ENCODE measurements around the gene LRRC17. TPM values are rescaled to one million over a fixed set of nuclear protein-coding genes. Genes with fewer than 3 reads are reported as not detected.

Gene LRRC17
- total RNA-seq, 4 donors from 2014 or later: 0.62 to 2.5 (median 1.6) TPM; not detected in 1

GRCh38 chr7:102966465-102966864 lies 53.7 kb downstream of the LRRC17 start:
- ATAC-seq (no peak), DNase-seq (no peak)
- Histone ChIP-seq H3K4me1 (no peaks in the 10 kb centered on the region), H3K27me3 (no peaks in the 10 kb centered on the region), H3K4me3 (no peak overlapping the region), H3K9me3 (no peaks in the 10 kb centered on the region), H3K36me3 (no peaks in the 10 kb centered on the region), H3K27ac (no peak overlapping the region)
- intact Hi-C loops (cut with DNase I; ENCODE audit: low total_unique reads) (no loop called here), in situ Hi-C loops (cut with MboI; ENCODE audit: low sequenced_read_pairs in 4 of 4) (no loop called here)
- TF ChIP-seq POLR2A (IDR thresholded peaks at IDR 0.05): no peak
- TF ChIP-seq, protein P1, sequence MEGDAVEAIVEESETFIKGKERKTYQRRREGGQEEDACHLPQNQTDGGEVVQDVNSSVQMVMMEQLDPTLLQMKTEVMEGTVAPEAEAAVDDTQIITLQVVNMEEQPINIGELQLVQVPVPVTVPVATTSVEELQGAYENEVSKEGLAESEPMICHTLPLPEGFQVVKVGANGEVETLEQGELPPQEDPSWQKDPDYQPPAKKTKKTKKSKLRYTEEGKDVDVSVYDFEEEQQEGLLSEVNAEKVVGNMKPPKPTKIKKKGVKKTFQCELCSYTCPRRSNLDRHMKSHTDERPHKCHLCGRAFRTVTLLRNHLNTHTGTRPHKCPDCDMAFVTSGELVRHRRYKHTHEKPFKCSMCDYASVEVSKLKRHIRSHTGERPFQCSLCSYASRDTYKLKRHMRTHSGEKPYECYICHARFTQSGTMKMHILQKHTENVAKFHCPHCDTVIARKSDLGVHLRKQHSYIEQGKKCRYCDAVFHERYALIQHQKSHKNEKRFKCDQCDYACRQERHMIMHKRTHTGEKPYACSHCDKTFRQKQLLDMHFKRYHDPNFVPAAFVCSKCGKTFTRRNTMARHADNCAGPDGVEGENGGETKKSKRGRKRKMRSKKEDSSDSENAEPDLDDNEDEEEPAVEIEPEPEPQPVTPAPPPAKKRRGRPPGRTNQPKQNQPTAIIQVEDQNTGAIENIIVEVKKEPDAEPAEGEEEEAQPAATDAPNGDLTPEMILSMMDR (IDR thresholded peaks at IDR 0.05 in 4 of 5, conservative IDR thresholded peaks at IDR 0.05 in 1 of 5): no peak

DNA sequence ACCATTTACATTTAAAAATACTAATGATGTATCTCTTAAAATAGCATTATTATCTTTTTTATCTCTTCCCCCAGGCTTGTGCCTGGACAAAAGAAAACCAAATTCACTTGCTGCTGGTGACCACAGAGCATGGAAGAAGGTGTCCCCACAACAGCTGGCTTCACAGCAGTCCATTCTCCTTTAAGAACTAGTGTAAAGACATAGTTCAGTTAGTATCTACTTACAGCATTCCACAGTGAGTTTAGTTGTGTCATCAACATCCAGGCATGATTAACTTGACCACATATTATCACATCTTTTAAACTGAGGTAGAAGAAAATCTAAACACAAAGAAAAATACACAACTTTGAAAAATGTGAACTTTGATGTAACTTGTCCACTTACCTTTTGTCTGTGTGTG lies 55.0 kb downstream of the LRRC17 start:
- no peak overlapping the region for H3K27ac ChIP-seq
- intact Hi-C loops (cut with DNase I; ENCODE audit: low total_unique reads): no loop called here
- no peaks in the 10 kb centered on the region for H3K4me1 ChIP-seq
- H3K9me3 ChIP-seq: no peaks in the 10 kb centered on the region
- DNase-seq (no peak), ATAC-seq (no peak)
- TF ChIP-seq, protein P1 (IDR thresholded peaks at IDR 0.05 in 4 of 5, conservative IDR thresholded peaks at IDR 0.05 in 1 of 5): no peak
- no peak for TF ChIP-seq POLR2A (IDR thresholded peaks at IDR 0.05)
- no peak overlapping the region for H3K4me3 ChIP-seq
- no peaks in the 10 kb centered on the region for H3K27me3 ChIP-seq
- in situ Hi-C loops (cut with MboI; ENCODE audit: low sequenced_read_pairs in 4 of 4): no loop called here
- no peaks in the 10 kb centered on the region for H3K36me3 ChIP-seq

DNA sequence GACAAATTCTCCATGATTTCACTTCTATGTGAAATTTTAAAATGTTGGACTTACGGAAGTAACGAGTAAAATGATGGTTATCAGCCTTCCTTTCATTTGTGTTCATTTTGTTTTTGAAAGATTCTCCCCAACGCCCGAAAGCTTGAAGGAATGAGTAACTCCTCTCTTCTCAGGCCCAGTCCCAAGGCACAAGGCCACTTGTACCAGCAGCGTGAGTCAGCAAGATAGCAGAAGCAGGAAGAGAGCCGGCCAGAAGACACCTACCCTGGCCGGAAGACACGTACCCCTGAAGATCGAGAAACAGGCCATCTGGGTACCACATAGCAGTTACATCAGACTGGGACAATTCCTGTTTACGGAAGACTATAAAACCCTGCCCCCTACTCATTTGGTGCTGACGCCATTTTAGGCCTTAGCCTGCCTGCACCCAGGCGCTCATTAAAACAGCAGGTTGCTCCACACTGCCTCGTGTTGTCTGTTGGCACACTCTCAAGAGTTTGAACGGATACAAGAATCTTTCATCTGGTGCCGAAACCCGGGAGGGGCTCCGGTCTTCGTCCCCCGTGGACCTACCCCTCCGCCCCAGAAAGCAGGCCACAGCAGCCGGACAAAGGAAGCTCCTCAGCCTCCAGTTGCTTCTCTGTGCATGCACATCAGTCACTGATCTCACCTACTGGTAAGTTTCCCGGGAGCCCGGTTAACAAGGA lies 60.4 kb downstream of the LRRC17 start:
- TF ChIP-seq, protein P1 (IDR thresholded peaks at IDR 0.05 in 4 of 5, conservative IDR thresholded peaks at IDR 0.05 in 1 of 5): no peak
- TF ChIP-seq POLR2A (IDR thresholded peaks at IDR 0.05): no peak
- no peak overlapping the region for H3K27ac ChIP-seq
- in situ Hi-C loops (cut with MboI; ENCODE audit: low sequenced_read_pairs in 4 of 4): no loop called here

DNA sequence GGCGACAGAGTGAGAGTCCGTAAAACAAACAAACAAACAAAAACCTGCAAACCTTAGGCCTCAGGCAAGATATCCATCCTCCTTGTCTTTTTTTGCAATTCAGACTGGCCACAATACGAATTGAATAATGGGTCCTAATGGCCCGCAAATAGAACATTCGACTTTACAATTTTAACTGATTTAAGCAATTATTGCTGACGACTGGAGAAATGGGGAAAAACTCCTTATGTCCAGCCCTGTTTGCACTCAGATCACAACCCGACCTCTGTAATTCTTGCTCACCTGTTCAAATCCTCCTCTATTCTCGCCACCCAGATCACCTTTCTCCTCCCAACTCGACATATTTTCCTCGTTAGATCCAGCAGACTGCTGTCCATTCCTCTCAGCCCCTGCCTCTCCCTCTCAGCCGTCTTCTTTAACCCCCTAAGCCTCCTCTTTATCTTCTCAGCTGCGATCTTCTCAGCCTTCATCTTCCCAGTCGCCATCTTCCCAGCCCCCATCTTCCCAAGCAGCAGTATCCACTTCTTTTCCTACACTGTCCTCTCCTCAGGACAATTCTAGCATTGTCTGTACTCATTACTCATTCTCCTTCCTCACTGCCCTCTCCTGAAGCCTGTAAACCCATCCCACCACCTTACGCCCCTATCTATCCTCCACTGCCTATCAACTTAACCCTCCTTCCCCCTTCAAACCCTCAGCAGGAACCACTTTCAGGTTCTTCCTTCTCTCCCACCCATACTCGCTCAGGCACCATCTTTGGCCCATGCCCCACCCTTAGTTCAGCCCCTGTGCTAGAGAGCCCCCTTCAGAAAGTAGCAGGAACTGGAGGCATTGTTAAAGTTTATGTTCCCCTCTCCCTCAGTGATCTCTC lies 61.8 kb downstream of the LRRC17 start:
- DNase-seq: no peak
- H3K27ac ChIP-seq: no peak overlapping the region
- no peaks in the 10 kb centered on the region for H3K36me3 ChIP-seq
- TF ChIP-seq, protein P1 (IDR thresholded peaks at IDR 0.05 in 4 of 5, conservative IDR thresholded peaks at IDR 0.05 in 1 of 5): no peak
- no peak for TF ChIP-seq POLR2A (IDR thresholded peaks at IDR 0.05)
- H3K9me3 ChIP-seq: no peaks in the 10 kb centered on the region
- ATAC-seq: no peak
- H3K4me1 ChIP-seq: no peaks in the 10 kb centered on the region
- no peak overlapping the region for H3K4me3 ChIP-seq
- intact Hi-C loops (cut with DNase I; ENCODE audit: low total_unique reads): no loop called here
- H3K27me3 ChIP-seq: no peaks in the 10 kb centered on the region
- in situ Hi-C loops (cut with MboI; ENCODE audit: low sequenced_read_pairs in 4 of 4): no loop called here

More for the DNA sequence above, 60.4 kb downstream of the LRRC17 start:
- no peaks in the 10 kb centered on the region for H3K36me3 ChIP-seq
- no peak overlapping the region for H3K4me3 ChIP-seq
- H3K4me1 ChIP-seq: no peaks in the 10 kb centered on the region
- DNase-seq: no peak
- no peak for ATAC-seq
- no peaks in the 10 kb centered on the region for H3K27me3 ChIP-seq
- intact Hi-C loops (cut with DNase I; ENCODE audit: low total_unique reads): no loop called here
- no peaks in the 10 kb centered on the region for H3K9me3 ChIP-seq
